ELF-1 (cell line): ENCODE measurements around the gene ANAPC2.

Source experiments
- DNase-seq: peaks from one replicate; pipeline ENCODE4 v3.0.0-alpha.2; 2016; ENCODE audit warnings: low read depth, low spot score

The ANAPC2 gene

DNA sequence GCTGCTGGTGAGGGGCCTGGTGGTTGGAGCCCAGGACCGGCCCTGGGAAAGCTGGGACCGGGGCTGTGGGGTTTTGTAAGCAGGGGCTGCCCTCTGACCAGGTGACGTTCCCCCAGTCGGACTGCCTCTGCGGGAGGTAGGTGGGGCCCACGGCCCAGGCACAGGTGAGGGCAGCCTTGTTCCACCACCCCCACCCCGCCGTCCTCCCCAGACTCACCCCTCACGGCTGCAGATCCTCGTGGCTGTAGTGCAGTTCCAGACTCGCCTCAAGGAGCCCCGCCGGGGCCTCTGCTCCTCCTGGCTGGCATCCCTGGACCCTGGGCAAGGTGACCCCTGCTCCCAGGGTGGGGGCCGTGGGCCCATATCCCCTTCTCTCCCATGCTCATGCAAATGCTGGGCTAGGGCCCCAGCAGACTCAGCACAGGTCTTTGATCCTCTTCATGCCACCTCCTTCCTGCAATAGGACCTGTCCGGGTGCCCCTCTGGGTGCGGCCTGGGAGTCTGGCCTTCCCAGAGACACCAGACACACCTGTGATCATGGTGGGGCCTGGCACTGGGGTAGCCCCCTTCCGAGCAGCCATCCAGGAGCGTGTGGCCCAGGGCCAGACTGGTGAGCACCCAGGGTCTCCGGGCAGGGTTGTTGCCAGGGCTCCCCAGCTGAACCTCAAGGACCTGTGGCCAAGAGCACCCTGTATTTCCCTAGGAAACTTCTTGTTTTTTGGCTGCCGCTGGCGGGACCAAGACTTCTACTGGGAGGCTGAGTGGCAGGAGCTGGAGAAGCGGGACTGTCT, 27.0 kb upstream of the ANAPC2 start:
- no peak for DNase-seq

DNA sequence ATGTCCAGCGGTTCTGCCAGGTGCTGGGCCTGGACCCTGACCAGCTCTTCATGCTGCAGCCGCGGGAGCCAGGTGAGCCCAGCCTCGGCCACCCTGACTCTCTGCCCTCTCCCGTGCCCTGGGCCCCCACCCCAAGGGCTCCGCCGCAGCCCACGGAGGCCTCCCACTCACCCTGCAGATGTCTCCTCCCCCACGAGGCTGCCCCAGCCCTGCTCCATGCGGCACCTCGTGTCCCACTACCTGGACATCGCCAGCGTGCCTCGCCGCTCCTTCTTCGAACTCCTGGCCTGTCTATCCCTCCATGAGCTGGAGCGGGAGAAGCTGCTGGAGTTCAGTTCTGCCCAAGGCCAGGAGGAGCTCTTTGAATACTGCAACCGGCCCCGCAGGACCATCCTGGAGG, 26.3 kb upstream of the ANAPC2 start:
- DNase-seq: no peak

DNA sequence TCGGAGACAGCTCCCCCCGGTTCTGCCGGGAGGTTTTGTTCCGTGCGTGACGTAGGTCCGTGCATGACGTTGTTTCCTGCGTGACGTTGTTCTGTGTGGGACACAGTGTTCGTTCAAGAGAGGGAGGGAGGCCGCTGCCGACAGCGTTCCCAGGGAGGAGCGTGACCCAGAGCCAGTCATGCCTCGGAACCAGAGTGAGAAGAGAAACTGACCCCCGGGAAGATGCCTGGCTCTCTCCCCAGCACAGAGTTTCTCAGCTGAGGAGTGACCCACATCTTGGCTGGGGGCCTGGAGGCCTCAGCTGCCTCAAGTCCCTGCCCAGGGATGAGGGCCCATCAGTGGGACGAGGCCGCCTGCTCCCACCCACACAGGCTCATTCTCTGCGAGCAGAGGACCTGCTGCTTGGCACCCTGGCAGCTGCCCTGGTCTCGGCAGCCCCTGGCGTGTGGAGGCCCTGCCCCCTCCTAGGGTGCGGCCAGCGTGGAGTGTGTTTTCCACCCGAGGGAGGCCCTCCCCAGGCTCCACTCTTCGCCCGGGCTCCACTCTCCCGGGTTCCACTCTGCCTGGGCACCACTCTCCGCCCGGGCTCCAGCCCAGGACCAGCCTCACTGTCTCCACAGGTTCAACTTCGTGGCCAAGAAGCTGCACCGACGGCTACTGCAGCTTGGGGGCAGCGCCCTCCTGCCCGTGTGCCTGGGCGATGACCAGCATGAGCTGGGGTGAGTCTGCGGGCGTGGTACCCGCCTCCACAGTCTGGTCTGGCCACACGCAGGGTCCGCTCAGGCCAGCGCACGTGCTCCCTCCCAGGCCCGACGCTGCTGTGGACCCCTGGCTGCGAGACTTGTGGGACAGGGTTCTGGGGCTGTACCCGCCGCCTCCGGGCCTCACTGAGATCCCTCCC, 25.1 kb upstream of the ANAPC2 start:
- no peak for DNase-seq

DNA sequence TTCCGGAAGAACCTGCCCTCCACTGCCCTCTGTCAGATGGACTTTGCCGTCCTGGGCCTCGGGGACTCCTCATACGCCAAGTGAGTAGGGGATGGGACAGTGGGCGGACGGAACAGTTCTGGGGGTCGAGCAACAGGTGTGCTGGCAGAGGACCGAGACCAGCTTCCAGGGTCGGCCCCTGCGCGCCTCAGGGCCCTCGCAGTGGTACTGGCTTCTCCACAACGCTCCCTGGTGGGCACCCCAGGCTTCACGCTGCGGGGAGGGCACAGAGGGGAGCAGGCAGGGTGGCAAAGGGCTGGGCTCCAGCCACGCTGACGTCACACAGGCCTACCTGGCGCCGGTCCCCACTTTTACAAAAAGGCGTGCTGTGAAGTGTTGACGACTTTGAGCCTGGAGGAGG, 24.2 kb upstream of the ANAPC2 start:
- no peak for DNase-seq

DNA sequence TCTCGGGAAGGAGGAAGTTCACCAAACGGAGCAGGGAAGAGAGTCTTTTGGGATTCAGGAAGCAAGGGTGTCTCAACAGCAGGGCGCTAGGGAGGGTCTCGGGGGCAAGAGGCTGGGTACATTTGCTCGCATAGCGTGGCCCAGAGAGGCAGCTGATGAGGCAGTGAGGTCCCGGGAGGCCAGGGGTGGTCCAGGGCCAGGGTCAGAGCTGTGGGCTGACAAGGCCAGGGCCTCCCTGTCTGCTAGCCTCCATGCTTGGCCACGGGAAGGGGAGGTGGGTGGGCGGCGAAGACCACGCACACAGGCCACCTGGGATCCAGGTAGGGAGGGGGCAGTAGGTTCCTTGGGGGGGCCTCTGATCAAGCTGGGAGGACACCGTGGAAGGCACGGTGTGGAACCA, 23.2 kb upstream of the ANAPC2 start:
- DNase-seq: no peak

DNA sequence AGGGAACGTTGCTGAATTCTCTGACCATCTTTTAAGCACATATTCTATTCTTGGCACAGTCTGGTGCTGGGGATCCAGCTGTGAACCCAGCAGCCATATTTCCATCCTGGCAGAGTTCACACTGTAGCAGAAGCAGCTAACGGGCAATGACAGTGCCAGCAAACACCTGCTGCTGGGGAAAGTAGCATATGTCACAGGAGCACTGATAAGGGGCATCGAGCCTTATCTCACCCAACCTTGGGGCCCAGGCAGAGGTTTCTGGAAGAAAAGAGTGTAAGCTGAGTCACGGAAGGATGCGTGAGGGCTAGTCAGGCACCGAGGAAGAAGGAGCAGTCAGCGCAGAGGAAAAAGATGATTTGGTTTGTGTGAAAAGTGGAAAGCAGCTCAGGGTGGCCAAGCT, 18.2 kb upstream of the ANAPC2 start:
- no peak for DNase-seq

DNA sequence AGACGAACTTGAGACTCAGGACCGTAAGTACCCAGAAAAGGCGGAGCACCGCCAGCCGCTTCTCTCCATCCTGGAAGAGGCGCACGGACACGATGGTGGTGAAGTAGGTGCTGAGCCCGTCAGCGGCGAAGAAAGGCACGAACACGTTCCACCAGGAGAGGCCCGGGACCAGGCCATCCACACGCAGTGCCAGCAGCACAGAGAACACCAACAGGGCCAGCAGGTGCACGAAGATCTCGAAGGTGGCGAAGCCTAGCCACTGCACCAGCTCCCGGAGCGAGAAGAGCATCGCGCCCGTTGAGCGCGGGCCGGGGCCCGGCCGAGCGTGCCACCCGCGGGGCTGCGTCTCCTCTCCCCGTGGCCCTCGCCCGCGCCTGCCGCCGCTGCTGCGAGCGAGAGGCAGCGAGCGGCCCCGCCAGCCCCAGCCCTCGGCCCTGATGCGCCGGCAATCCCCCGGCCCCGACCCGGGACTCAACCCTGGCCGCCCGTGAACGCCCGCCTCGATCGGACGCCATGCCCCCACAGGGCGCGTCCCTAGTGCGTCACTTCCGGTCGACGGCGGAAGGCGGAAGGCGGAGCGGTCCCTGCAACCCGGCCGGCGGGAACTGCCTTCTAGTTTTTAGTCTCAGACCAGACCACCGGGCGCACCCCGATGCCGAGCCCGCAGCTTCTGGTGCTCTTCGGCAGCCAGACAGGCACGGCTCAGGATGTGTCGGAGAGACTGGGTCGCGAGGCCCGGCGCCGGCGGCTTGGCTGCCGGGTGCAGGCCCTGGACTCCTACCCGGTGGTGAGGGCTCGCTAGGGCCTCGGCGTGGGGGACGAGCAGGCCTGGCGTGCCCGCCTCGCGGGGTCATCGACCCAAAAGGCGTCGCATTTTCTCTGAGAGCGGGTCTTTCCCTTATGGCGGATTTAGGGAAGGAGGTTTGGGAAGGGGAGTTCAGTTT, 17.0 kb upstream of the ANAPC2 start, which contains the start of the genes NDOR1 and TMEM203:
TSS of gene NDOR1 (plus strand) at position 575 of the 944 bp plus-strand sequence. CDS start at position 653, 78 bp downstream.
TSS of gene TMEM203 (minus strand) at position 523 of the 944 bp plus-strand sequence. CDS start at position 289, 234 bp downstream.
- peak; percentile 90 for DNase-seq

DNA sequence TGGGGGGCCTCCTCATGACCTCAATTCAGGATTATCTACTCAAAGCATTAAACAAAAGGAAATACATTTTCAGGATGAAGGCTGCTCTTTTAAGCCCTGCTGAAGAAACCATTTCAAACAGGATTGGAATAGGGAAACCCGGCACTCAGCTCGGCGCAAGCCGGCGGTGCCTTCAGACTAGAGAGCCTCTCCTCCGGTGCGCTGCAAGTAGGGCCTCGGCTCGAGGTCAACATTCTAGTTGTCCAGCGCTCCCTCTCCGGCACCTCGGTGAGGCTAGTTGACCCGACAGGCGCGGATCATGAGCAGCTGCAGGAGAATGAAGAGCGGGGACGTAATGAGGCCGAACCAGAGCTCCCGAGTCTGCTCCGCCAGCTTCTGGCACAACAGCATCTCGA, 16.4 kb upstream of the ANAPC2 start:
- no peak for DNase-seq

DNA sequence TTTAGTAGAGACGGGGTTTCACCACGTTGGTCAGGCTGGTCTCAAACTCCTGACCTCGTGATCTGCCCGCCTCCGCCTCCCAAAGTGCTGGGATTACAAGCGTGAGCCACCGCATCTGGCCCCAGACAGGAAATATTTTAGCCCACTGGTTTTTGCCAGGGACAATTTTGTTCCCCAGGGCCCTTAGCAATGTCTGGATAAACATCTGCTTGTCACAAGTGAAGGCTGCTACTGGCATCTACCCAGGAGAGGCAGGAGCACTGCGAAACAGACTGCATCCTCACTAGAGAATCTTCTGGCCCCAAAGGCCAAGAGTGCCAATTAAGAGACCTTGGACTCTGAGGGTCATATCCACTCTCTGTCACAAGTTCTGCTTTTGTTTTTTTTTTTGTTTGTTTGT, 14.6 kb upstream of the ANAPC2 start:
- DNase-seq: no peak

DNA sequence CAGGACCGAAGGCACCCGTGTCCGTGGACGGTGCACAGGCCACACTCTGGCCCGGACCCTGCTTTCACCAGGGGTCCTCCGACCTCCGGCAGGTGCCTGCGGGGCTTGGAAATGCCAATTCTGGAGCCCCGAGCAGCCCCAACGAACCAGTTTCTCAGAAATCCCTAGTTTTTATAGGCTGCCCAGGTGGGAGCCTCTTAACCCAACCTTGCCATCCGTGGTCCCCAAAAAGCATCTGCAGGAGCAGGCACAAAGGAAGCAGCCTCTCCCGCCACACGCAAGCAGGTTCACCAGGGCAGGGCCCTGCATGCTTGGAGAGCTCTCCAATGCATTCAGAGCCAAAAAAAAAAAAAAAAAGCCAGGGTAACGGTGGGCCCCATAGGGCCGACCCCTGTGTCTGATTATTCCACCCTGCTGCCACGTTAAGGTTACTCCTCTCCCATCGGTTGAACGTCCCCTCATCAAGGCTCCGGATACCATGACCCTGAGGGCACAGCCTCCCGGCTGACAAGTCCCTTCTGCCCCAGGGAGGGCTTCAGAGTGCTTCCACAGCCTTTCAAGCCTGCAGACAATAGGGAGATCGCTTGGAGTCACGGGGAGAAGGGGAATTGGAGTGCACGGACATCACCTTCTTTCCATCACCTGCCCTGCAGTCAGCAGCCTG, 13.0 kb upstream of the ANAPC2 start:
- peak; percentile 50 for DNase-seq

DNA sequence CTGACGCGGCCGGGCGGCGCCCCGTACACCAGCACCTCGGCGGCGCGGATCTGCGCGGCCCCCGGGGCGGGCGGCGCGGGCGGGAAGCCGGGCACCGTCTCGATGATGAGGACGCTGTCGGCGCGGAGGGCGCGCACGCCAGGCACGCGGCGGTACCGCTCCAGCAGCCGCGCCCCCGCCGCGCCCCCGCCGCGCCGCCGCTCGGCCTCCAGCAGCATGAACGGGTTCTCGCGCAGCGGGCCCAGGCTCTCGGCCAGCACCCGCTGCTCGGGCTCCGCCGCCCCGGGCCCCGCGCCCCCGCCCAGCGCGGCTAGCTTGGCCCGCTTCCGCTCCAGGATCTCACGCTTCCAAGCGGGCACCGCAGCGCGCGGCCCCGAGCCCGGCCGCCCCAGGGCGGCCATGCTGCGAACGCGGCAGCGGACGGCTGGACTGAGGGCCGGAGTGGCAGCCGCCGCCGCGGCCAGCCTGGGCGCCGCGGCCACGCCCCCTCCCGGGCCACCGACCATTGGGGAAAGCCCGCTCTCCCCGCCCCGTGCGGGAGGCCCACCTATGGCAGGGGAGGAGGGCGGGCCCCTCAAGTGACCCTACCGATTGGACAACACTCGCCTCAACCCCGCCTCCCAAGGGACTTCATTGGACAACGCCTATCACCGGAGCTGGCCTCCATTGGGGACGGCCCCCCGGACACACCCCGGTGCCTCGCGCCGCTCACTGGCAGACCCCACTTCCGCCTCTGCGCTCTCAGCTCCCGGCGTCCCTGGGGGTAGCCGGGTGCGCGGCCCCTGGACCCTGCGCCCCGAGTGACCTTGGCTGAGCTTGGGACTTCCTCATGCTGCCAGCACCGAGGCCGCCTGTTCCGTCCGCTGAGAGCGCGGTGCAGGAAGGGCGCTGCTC, 12.2 kb upstream of the ANAPC2 start, which contains the start of gene TPRN:
TSS of gene TPRN (minus strand) at position 431 of the 894 bp plus-strand sequence. CDS start at position 401, 30 bp downstream.
- DNase-seq: peak; percentile 99

DNA sequence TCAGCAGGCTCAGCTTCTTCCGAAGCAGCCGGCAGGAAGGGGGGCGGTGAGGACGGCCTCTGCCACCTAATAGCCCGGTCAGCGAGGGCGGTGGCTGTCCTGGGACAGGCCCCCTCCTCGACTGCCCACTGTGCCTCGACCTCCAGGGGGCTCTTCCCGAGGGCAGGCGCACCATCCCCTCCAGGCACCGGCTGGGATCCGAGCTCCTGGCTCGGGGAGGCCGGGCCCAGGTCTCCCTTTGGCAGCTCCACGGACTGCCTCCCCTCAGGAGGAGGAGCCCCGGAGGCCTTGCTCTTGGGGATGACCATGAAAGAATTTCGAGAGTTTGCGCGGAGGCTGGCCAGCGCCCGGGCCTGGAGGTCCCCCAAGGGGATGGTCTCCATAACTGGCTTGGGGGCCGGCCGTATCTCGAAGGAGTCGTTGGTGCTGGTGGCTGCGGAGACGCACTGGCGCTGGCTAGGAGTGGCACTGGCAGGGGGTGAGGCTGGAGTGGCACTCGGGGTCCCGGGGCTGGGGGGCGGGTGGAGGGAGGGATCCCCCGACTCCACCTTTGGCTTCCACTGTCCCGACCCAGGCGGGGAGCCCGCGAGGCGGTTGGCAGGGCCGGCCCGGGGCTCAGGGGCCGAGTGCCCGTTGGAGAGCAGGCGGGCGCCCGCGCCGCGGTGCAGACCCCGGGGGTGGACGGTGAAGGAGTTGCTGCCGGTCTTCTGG, 11.2 kb upstream of the ANAPC2 start:
- peak; percentile 38 for DNase-seq

DNA sequence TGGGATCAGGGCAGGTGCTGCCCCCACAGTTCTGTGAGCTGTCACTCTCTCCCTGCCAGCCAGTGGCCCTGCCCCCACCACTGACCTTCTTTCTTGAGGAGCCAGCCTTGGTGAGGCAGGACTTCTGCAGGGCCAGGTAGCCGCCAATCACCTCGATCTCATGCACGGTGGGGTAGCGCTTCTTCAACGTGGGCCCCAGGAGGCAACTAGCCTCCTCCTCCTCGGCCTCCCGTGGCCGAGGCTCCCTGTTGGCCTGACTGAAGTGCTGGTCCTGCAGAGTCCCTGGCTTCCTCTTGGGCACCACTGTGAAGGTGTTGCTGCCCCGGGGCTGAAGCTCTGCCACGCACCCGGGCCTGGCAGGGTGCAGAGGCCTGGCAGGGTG, 10.5 kb upstream of the ANAPC2 start:
- no peak for DNase-seq

DNA sequence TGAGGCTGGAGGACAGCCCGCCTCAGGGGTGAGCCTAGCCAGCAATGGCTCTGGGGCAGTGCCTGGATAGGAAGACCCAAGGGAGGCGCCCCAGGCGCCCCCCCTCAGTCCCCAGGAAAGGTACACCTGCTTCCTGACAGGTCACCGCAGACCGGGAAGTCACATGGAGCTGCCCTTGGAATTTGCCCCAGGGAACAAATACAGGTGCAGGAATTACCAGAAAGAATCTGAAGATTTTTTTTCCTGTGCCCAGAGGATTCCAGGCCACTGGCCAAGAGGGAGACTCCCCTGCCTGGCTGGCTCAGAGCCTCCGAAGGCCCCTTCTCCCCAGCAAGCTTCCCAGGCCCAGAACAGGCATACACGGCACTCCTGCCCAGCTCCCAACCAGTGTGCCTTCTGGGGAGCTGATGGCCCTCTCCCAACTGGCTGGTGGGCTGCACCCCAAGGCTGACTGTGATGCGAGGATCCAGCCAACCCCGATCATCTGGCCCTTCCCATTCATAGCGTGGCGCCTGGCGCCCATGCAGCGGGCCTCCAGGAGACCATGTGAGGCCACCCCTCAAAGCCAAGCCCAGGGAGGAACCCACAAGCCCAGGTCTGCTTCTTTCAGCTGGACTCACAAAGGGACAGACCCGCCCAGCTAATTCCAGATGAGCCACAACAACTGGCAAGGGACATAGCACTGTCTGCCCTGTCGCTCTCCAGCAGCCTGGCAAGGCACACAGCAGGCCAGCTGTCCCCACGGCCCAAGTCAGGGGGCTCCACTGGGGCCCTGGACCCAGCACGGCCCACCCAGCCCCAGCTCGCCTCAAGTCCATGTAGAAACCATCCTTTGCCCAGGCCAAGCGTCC, 9.9 kb upstream of the ANAPC2 start:
- DNase-seq: peak; percentile 52

DNA sequence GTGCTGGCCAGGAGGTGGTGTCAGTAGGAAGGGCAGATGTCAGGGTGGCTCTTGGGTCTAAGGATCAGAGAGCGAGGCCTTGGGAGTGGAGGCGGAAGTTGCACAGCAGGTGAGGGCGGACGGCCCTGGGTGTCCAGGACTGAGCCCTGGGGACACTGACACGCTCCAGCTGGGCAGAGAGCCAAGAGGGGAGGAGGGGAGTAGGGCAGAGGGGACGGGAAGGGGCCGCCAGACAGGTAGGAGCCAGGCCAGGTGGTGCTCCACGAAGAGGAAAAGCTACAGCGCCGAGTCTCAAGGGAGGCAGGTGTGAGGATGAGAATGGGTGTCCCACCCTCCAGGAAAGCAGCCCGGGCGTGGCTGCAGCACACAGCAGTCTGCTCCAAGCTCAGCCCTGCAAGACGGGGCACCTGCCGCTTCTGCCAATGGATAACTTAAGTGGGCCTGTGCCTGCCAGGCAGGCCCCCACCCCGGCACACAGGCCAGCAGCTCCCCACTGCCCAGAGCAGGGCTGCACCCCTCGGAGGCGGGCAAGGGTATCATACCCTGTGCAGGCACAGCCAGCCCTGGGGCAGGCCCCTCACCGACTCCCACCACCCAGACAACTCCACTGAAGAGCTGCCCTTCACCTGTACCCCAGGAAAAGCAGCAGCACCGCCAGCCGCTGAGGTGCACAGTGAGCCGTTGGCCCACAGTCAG, 7.3 kb upstream of the ANAPC2 start:
- no peak for DNase-seq

DNA sequence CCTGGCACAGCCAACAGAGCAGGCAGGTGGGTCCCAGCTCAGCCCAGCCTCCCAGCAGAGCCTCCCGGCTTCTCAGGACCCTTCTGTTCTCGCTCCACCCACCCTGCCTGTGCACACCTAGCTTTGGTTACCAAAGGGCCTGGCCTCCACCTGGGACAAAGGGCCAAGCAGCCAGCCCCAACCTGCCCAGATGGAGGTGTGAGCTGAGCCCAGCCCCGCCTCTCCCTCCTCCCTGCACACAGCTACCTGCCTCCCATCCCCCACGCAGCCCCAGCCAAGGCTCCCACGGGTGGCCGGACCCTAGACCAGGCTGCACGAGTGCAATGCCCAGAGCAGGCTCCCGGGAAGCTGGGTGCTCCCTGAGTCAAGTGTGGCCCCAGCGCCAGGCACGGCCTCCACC, 6.5 kb upstream of the ANAPC2 start:
- no peak for DNase-seq

DNA sequence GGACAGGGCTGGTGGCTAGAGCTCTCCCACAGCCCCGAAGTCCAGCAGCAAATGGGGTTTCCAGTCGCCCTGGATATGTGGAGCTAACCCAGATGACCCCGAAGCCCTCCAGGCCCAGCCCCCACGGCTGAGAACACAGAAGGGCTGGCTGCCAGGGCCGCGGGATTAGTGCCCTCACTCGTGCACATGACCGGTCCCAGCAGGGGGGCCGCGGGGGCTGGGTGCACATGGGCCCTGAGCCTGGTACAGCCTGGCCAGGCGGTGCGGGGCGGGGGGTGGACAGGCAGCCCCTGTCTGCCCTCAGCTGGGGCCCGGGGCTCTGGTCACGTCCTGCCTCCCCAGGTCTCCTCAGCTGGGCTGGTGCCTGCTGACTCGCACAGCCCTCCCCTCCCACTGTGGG, 6.0 kb upstream of the ANAPC2 start:
- no peak for DNase-seq

DNA sequence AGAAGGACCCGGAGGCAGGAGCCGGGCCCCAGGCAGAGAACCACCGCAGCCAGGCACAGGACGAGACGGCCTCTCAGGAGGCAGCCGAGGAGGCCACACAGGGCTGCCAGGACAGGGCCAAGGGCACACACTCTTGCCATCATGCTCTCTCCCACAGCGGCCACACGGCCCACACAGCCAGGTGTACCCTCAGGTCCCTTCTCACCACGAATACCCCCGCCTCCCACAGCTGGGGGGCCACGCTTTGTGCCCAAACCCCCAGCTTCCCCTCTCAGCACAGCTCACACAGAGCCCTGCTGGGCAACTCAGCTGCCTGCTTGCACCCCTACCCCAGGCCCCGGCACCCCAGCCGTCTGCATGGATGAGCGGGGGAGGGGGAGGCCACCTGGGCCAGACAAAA, 5.4 kb upstream of the ANAPC2 start:
- DNase-seq: no peak
